Skeletal muscle cell (primary cell): ENCODE measurements around the gene CDC73.
"Not testable (repeated sequence)": the region's sequence is repeated elsewhere in the genome, so short reads cannot be mapped to it uniquely, and the experiment has no call there.

Source experiments
- DNase-seq: peaks from one replicate; pipeline ENCODE4 v3.0.0-alpha.2; 2010; ENCODE audit warnings: low read depth
- H3K4me3 ChIP-seq: 2 replicates; pipeline ENCODE4 v1.5.1; 2011; ENCODE audit warnings: low read depth, mild to moderate bottlenecking, control low read depth, low read length, moderate library complexity

CDC73 gene

DNA sequence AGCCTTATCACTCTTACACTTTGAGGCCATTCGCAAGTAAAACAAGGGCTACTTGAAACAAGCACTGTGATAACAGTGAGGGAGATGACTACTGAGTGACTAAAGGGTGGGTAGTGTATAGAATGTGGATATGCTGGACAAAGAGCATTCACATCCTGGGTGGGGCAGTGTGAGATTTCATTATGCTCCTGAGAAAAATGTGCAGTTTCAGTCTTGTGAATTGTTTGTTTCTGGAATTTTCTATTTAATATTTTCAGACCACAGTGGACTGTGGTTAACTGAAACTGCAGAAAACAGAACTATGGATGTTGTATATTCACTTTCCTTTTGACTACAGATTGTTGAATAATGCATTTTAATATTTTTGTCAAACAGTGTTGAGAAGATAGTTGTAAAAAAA, 89.7 kb downstream of the CDC73 start:
- no peak overlapping the region for H3K4me3 ChIP-seq
- peak; percentile 54 for DNase-seq

DNA sequence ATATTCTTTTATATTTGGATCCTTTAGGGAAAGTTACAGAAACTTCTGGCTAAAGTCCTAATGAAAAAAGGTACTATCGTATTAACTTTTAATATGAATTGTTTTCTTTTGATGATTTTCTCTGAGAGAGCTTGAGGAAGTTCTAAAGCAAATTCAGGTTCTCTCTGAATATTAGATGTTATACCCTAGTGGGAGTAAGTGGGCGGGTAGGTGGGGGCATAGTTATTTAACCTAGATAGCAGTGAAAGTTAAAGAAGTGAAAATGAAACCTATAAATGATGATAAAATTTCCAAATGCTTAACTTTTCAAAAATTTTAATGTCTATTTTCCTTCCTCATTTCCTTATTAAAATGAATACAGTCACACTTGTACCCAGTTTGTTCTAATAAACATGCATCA, 90.8 kb downstream of the CDC73 start:
- H3K4me3 ChIP-seq: no peak overlapping the region
- no peak for DNase-seq

DNA sequence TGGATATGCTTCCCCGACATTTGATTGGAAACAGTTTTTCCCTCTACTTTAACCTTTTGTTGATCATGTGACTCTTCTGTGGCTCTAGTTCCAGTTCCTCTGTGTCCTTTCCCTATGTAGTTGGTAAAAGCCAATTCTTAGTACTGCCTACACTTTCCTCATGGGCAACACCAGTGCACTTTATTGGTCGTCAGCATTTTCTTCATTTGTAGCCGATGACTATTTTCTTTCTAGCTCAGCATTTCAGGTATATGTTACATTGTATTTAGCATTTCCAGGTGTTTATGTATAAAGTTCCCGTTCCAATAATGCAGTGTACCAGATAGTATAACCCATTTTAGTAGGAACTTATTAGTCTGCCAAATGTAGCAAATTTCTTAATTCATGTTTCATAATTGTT, 92.2 kb downstream of the CDC73 start:
- no peak overlapping the region for H3K4me3 ChIP-seq
- DNase-seq: no peak

DNA sequence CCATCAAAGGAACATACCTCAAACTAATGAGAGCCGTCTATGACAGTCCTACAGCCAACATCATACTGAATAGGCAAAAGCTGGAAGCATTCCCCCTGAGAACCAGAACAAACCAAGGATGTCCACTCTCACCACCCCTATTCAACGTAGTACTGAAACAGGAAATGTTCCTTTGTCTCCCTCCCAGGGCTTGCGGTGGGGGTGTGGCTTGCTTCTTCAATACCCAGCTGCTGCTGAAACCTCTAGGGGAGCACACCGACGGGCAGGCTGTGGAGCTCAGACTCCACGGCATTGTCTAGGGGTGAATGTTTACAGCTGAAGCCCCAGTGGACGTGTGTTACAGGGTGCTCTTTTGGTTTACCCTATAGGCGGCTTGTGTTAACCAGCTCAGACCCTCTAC, 95.1 kb downstream of the CDC73 start:
- DNase-seq: no peak
- H3K4me3 ChIP-seq: no peak overlapping the region

DNA sequence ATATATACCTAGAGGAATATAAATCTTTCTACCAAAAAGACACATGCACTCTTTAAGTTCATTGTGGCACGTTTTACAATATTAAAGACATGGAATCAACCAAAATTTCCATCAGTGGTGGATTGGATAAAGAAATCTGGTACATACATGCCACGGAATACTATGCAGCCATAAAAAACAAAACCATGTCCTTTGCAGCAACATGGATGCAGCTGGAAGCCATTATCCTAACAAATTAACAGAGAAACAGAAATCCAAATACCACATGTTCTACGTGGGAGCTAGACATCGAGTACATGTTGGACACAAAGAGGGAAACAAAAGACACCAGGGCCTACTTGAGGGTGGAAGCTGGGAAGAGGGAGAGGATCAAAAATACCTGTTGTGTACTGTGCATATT, 97.6 kb downstream of the CDC73 start:
- no peak overlapping the region for H3K4me3 ChIP-seq
- no peak for DNase-seq

DNA sequence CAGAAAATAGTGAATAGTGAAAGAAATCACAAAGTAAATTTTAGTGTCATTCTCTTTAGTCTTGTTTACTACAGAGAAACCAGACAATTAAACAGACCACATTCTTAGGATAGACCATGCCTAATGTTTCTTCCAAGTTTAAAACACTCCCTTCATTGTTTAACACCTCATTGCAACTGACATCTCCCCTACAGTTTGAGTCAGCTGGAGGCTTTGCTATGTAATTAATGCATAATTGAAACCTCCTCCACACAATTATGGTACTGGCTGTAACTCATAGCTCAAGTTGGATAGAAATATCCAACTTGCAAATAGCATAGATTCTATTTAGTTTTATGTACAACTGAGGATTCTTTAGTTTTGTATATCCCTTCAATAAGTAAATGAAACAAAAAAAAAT, 99.8 kb downstream of the CDC73 start:
- no peak for DNase-seq
- no peak overlapping the region for H3K4me3 ChIP-seq

DNA sequence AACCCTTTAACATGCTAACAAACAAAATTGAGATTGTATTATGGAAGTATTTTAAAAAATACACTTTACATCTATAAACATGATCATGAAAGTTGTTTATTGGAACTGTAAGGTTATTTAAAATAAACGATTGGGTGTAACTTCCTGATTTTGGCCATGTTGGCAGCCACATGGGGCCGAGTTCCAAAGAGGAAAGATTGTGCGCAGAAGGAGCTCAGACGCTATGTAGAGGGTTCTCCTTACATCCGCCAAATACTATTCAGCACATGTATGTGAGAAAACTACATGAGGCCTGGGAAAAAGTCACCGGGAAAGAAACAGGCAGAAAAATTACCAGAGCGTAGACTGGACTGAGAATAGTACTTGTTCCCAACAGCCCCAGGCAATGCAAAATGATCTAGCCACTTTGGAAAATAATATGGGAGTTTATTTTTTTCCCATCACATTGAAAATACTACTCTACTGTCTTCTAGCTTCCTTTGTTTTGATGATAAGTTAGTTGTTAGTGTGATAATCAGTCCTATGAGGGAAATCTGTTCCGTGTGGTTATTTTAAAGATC, 100.3 kb downstream of the CDC73 start:
- no peak overlapping the region for H3K4me3 ChIP-seq
- no peak for DNase-seq

DNA sequence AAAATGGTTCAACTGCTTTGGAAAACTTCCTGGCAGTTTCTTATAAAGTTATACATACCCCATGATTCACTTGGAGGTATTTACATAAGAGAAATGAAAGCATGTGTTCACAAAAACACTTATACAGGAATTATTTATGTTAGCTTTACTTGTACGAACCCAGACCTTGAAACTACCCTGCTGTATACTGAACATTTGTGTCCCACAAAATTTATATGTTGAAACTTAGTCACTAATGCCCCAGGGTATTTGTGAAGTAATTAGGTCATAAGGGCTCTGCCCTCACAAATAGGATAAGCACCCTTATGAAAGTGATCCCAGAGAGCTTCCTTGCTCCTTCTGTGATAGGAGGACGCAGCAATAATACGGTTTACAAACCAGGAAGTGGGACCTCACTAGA, 107.3 kb downstream of the CDC73 start:
- DNase-seq: no peak
- no peak overlapping the region for H3K4me3 ChIP-seq

DNA sequence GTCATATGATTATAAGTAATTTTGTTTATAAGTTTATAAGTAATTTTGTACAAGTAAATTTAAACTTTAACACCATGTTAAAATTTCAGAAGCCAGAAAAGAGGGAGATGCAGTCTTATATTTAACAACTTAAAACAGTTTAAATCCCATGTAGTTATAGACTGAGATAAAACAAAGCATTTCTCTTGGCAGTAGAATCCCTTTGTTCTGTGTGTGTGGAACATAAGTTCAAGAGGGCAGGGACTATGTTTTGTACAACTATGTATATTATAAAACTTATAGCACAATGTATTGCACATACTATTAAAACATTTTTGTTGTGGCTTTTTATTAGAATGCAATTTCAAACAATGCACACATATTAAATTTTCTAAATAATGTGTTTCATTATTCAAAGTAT, 109.3 kb downstream of the CDC73 start:
- DNase-seq, H3K4me3 ChIP-seq: not testable (repeated sequence)

DNA sequence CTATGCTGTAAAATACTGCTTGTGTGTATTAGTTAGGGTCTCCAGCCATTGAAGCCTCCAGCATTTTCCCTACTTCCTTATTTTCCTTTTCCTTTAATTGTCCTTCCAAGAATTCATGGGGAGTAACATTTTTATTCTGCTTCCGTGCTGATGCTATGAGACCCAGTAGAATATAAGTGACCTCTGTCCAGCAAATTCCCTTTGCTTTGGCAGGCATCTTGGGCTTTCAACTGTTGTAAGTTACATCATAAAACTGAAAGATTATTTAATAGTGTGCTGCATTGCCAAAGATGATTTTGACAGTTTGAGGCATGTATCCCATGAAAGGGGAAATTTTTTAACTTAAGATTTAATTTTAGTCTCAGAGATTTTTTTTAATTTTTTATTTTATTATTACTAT, 112.7 kb downstream of the CDC73 start:
- no peak overlapping the region for H3K4me3 ChIP-seq
- no peak for DNase-seq

DNA sequence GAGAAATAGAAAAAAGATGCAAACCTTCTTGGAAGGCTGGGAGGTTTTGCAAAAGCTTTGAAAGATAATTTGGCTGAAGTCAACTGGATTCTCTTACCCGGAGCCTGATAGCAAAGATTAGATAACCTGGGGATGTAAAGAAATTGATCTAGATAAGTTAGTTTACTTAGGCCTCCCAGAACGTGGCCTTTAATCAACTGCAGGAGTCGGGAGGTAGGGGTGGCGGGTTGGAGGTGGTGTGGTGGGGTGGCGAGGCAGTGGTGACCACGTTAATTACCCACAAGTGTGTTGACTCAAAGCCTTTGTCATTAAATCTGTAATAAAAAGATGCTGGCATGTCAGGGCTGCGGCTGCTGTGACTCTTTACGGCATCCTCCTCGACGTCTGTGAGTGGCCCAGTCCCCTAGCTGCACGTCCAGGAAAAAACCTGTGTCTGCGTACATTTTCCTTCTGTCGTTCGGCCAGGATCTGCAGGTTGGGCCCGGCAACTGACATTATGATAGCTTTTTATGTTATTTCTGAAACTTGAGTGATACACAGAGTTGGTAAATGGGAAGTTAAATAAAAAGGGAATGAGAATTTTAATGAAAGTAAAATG, 115.6 kb downstream of the CDC73 start:
- no peak overlapping the region for H3K4me3 ChIP-seq
- DNase-seq: no peak

DNA sequence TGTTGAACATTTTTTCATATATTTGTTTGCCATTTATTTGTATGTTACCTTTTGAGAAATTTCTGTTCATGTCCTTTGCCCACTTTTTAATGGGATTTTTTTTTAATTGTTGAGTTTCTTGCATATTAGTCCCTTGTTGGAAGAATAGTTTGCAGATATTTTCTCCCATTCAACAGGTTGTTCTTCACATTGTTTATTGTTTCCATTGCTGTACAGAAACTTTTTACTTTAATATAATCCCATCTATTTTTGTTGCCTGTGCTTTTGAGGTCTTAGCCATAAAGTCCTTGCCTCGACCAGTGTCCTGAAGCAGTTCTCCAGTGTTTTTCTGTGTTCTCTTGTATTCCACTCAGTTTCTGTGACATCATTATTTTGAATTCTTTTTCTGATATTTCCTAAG, 118.8 kb downstream of the CDC73 start:
- DNase-seq: no peak
- no peak overlapping the region for H3K4me3 ChIP-seq

DNA sequence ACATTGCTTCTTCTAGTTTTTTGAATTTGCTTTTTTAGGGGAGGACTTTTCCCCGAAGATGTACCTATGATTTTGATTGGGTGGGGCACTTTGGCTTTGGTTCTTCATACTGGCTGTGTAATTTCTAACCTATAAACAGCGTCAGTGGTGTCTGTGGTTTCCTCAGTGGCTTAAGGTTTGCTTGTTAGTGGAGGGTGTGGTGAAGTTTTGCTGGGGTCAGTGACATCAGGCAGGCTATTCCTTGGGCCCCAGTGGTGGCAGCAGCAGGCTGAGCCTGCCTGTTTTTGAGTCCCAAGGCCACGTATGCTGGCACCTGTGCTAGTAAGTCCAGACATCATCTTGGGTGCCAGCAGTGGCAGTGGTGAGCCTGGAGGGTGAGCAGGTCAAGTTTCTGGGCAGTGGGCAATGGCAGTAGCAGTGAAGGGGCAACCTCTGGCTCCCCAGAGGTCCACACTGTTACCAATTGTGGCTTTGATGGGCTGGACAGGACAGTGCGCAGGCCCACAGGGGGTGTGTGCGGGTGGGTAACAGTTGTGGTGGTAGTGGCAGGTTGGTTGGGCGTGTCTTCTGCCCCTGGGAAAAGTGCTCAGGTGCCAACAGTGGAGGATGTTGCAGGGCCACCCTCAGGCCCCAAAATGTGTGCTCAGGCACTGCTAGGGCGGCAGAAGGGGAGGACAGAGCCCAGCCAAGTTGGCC, 119.4 kb downstream of the CDC73 start:
- DNase-seq: no peak
- no peak overlapping the region for H3K4me3 ChIP-seq

DNA sequence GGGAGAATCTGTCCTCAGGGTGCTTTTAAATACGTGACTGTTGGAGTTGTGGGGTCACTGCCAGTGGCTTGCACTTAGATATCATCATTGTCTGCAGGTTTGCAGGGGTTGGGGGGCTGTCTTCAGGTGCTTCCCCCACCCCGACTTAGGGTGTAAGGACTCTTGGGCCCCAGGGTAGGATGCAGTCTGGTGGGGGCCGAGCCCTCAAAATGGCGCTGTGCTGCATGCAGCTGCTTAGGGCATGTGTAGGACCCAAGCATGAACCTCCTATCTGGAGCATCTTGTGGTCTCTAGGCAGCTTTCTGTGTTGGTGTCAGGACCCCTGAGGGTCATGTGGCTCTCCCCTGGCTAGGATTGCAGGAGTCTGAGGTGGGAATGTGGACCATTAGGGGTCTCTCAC, 120.2 kb downstream of the CDC73 start:
- H3K4me3 ChIP-seq: no peak overlapping the region
- no peak for DNase-seq

DNA sequence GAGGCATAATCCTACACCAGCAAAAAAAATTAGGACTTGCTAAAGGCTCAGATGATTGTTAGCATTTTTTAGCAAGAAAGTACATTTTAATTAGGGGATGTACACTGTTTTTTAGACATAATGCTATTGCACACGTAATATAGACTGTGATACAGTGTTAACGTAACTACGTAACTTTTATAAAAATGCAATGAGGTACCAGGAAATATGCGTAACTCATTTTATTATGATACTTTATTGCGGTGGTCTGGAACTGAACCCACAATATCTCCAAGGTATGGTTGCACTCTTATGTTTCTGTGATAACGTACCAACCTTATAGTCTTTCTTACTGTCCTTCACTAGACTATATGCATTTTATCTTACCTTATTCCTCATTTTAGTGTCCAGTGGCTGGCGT, 127.4 kb downstream of the CDC73 start:
- DNase-seq: no peak
- no peak overlapping the region for H3K4me3 ChIP-seq

DNA sequence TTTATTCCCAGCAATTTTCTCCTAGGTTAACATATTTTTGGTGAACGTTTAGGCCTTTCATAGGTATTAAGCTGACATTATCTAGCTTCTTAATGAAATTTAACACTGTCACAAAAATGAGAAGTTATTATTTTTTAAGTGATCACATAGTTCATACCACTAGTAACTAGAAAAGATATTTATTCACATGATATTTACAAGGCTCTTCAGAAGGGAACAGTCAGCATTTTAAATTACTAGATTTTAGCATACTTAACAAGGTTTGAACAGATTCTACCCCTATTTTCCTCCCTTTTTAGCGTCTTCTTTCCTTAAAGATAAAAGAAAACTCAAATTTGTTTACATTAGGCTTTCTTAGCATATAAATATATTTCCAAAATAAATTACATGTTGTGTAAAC, 130.1 kb downstream of the CDC73 start:
- DNase-seq: no peak
- no peak overlapping the region for H3K4me3 ChIP-seq

DNA sequence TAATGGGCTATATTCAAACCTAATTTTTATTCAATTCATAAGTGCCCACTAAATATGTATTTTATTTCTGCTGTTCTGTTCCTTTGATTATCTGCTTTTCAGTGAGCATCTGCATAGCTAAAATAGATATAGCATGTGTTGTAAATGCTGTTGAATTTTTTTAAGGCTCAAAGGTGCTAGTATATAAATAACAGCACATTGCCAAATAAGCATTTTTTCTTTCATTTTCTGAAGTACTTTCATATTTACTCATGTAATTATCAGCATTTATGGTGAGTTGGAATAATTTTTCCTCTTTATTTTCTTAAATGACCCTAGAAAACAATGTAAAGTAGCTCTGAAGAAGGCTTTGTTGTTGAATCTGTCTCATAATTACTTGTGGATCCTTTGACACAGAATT, 134.2 kb downstream of the CDC73 start:
- no peak overlapping the region for H3K4me3 ChIP-seq
- DNase-seq: no peak

DNA sequence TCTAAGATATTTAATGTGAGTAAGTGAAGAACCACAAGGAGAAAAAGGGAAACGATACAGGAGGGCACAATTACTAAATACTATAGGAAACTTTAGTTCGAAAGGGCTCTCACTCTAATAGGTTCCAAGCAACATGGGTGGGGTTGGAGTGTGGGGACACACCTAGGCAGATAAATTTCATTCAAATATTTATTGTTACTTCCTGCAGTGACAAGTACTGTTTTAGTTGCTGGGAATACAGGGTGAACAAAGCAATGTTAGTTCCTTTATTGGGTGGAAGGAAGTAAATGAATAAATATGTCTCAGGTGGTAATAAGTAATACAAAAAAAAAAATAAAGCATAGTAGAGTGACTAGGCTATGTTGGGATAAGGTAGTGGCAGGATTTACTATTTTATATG, 137.8 kb downstream of the CDC73 start:
- no peak for DNase-seq
- H3K4me3 ChIP-seq: no peak overlapping the region

DNA sequence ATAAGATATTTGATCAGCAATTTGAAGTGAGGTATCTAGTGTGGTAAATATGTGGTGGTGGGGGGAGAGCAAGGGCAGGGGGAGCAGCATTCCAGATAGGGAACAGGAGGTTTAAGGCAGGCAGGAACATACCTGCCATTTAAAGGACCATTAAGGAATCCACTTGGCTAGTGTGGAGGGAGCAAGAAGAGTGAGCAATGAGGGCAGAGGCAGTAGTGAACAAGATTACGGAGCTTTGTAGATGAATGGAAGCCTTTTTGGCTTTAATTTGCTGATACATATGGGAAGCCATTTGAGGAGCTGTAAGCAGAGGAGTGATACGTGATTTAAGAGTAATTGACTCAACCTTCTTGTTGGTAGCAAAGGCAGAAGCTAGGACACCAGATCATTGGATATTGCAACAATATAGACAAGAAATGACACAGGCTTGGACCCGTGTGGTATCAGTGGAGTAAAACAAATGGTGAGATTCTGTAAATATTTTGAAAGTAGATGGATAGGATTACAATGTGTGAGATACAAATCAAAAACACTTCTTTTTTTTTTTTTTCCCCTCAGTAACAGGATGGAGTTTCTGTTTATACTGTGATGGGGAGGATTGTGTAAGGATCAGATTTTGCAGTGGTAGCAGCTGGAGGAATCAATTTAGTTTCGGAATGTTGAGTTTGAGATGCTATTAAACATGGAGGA, 138.4 kb downstream of the CDC73 start:
- no peak for DNase-seq
- no peak overlapping the region for H3K4me3 ChIP-seq

DNA sequence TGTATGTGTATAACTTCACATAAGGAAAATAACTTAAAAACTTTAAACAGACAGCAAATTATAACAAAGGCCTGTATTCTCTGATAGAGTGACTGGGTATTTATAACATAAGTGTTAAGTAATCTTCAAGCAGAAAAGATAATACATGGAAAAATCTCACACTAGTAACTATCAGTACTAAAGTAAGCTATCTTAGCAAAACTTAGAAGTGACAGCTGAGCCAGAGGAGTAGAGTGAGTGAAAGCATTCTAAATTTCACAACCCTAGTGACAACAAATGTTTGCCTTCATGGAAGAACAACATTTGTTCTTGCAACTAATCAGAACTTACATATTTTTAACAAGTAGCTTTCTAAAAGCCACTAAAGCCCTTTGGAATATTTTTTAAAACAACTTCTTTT, 139.1 kb downstream of the CDC73 start:
- no peak for DNase-seq
- no peak overlapping the region for H3K4me3 ChIP-seq

DNA sequence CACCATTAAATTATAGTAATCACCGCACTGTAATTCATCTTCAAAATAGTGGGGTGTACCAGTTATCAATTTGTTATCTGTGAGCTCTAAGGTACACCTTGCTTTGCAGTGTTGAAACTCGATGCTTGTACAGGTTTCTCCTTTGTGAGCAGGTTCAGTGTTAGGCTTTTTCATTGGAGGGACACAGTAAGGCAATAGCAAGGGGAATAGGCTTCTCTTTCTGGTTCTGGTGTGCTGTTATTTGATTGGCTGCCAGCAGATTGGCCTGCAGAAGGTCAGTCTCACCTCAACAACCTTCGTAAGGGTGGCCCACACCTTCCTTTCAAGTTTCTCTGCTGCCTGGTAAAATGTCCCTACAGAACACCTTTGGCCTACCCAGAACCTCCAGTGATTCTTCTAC, 140.8 kb downstream of the CDC73 start:
- DNase-seq: no peak

More for the DNA sequence above, 140.8 kb downstream of the CDC73 start:
- no peak overlapping the region for H3K4me3 ChIP-seq
